GM12878 (cell line): Measurements from ENCODE around the gene KIF14. TPM values are rescaled to one million over a fixed set of nuclear protein-coding genes. Genes with fewer than 3 reads are reported as not detected.

ENCODE experiments used
- ATAC-seq: fragments of 200-7000 bp; cut with Tn5 transposase; 3 replicates; pipeline ENCODE4 v1.9.1; 2020; ENCODE audit warnings: mild to moderate bottlenecking, moderate library complexity
- BruUV-seq: library from RNA; stranded (reverse); fragments of 400-500 nt; replicated peaks from 2 replicates; lab custom pipeline; 2021; lab: Mats Ljungman, UMichigan
- CTCF ChIA-PET: fragments of 300-600 bp; sonication (Branson Sonifier 250); formaldehyde crosslinking; extraction: SDS; loops from one replicate; lab custom pipeline; 2021; ENCODE audit warnings: inconsistent platforms; lab: Yijun Ruan, JAX
- POLR2A ChIA-PET: fragments of 350-600 bp; formaldehyde crosslinking; extraction: SDS; loops from one replicate; lab custom pipeline; 2021; ENCODE audit warnings: inconsistent platforms; lab: Charles Lee
- RAD21 ChIA-PET: fragments of 300-600 bp; sonication (Branson Sonifier 250); formaldehyde crosslinking; loops from one replicate; lab custom pipeline; 2023; ENCODE audit warnings: antibody characterized with exemption; ENCODE audit not compliant: unreplicated experiment; lab: Charles Lee
- SMC1A ChIA-PET: fragments of 300-600 bp; sonication (Branson Sonifier 250); formaldehyde crosslinking; loops from one replicate; lab custom pipeline; 2023; ENCODE audit not compliant: unreplicated experiment, uncharacterized antibody; lab: Charles Lee
- DNase-seq: peaks from one replicate; pipeline ENCODE4 v3.0.0-alpha.2; 2011; ENCODE audit warnings: low read depth, low spot score
- FAIRE-seq: peaks from 3 replicates; lab custom pipeline; 2011; peaks lifted over from hg19 to GRCh38; lab: Jason Lieb, UNC
- H2AFZ ChIP-seq: 2 replicates; pipeline ENCODE4 v1.6.0; 2011; ENCODE audit warnings: low read depth, low read length, control low read depth; ENCODE audit not compliant: control insufficient read depth
- H3K27ac ChIP-seq: 2 replicates; pipeline ENCODE4 v1.5.1; 2011; ENCODE audit warnings: control low read depth; ENCODE audit not compliant: control insufficient read depth, insufficient read depth
- H3K27me3 ChIP-seq, 2 experiments: replicated peaks in 1 of 2; 2 replicates each; pipeline versions ENCODE4 v1.6.0 to v1.6.1; 2011; ENCODE audit warnings: low read length in 1 of 2; ENCODE audit not compliant: control insufficient read depth in 2 of 2, insufficient read depth in 2 of 2
- H3K36me3 ChIP-seq, 2 experiments: 2 replicates each; pipeline ENCODE4 v1.5.1; 2011; ENCODE audit warnings: low read length in 1 of 2; ENCODE audit not compliant: control insufficient read depth in 2 of 2, insufficient read depth in 2 of 2
- H3K4me1 ChIP-seq: 2 replicates; pipeline ENCODE4 v1.6.1; 2011; ENCODE audit warnings: mild to moderate bottlenecking, low read length, moderate library complexity, mixed read lengths; ENCODE audit not compliant: control insufficient read depth, insufficient read depth
- H3K4me2 ChIP-seq: 2 replicates; pipeline ENCODE4 v1.6.0; 2011; ENCODE audit warnings: control low read depth; ENCODE audit not compliant: control insufficient read depth, insufficient read depth
- H3K4me3 ChIP-seq: fragments of 200-600 bp; sonication (generic); 2 replicates; pipeline ENCODE4 v1.5.1; 2016
- H3K79me2 ChIP-seq: 2 replicates; pipeline ENCODE4 v1.6.0; 2011; ENCODE audit warnings: low read length; ENCODE audit not compliant: control insufficient read depth, insufficient read depth
- H3K9ac ChIP-seq: 2 replicates; pipeline ENCODE4 v1.8.0; 2011; ENCODE audit warnings: low read length, control low read depth, mixed read lengths; ENCODE audit not compliant: control insufficient read depth, insufficient read depth
- H3K9me3 ChIP-seq: replicated peaks from 3 replicates; pipeline ENCODE4 v1.5.1; 2011; ENCODE audit warnings: mild to moderate bottlenecking, low read length; ENCODE audit not compliant: control insufficient read depth, insufficient read depth
- H4K20me1 ChIP-seq: 2 replicates; pipeline ENCODE4 v1.6.0; 2011; ENCODE audit not compliant: control insufficient read depth, insufficient read depth
- BHLHE40 ChIP-seq, 2 experiments: fragments of 450-650 bp in 1 of 2; IDR thresholded peaks; 2 replicates each; pipeline ENCODE4 v1.6.1; 2011 to 2017; ENCODE audit warnings: low read depth in 2 of 2, borderline replicate concordance in 1 of 2, improper control_type of control experiment in 1 of 2, low read length in 1 of 2, mild to moderate bottlenecking in 1 of 2
- CBX5 ChIP-seq: sonication (generic); IDR thresholded peaks from 2 replicates; pipeline ENCODE4 v1.6.1; 2016; ENCODE audit warnings: low read depth, moderate library complexity, mild to moderate bottlenecking, inconsistent platforms
- CHD1 ChIP-seq: IDR thresholded peaks from 2 replicates; pipeline ENCODE4 v1.6.1; 2012; ENCODE audit warnings: low read depth, low read length, improper control_type of control experiment
- CHD4 ChIP-seq: fragments of 200-600 bp; sonication (generic); IDR thresholded peaks from 2 replicates; pipeline ENCODE4 v1.6.1; 2016; ENCODE audit warnings: mild to moderate bottlenecking
- CREB1 ChIP-seq: IDR thresholded peaks from 2 replicates; pipeline ENCODE4 v1.6.1; 2012; ENCODE audit warnings: low read depth, mild to moderate bottlenecking, inconsistent platforms
- ESRRA ChIP-seq: IDR thresholded peaks from 2 replicates; pipeline ENCODE4 v1.6.1; 2012; ENCODE audit warnings: mild to moderate bottlenecking, low read length, improper control_type of control experiment
- FOXK2 ChIP-seq: fragments of 450-650 bp; IDR thresholded peaks from 2 replicates; pipeline ENCODE4 v1.6.1; 2017; ENCODE audit warnings: mild to moderate bottlenecking, moderate library complexity
- HSF1 ChIP-seq: fragments of 150-350 bp; IDR thresholded peaks from 2 replicates; pipeline ENCODE4 v1.6.1; 2014; ENCODE audit warnings: mild to moderate bottlenecking, low read depth, low read length
- IRF3 ChIP-seq: fragments of 450-650 bp; IDR thresholded peaks from 2 replicates; pipeline ENCODE4 v1.6.1; 2014; ENCODE audit warnings: mild to moderate bottlenecking
- MEF2A ChIP-seq: IDR thresholded peaks from 2 replicates; pipeline ENCODE4 v1.6.1; 2011; ENCODE audit warnings: low read depth, mild to moderate bottlenecking, low read length, moderate library complexity; ENCODE audit not compliant: insufficient read depth
- MXI1 ChIP-seq: fragments of 150-350 bp; IDR thresholded peaks from 2 replicates; pipeline ENCODE4 v1.6.1; 2011; ENCODE audit warnings: low read depth, mild to moderate bottlenecking, inconsistent platforms, low read length, improper control_type of control experiment
- NFYA ChIP-seq: IDR thresholded peaks from 2 replicates; pipeline ENCODE4 v1.6.1; 2011; ENCODE audit warnings: low read depth, mild to moderate bottlenecking, low read length, improper control_type of control experiment, borderline replicate concordance
- NR2F1 ChIP-seq: fragments of 450-650 bp; conservative IDR thresholded peaks from 2 replicates; pipeline ENCODE4 v1.6.1; 2017; ENCODE audit warnings: mild to moderate bottlenecking
- PBX3 ChIP-seq: IDR thresholded peaks from 2 replicates; pipeline ENCODE4 v1.6.1; 2011; ENCODE audit warnings: mild to moderate bottlenecking, low read depth, low read length, moderate library complexity; ENCODE audit not compliant: insufficient replicate concordance
- POLR2AphosphoS5 ChIP-seq: IDR thresholded peaks from 2 replicates; pipeline ENCODE4 v1.6.1; 2011; ENCODE audit warnings: mild to moderate bottlenecking, low read length, inconsistent platforms
- RAD51 ChIP-seq: fragments of 450-650 bp; IDR thresholded peaks from 2 replicates; pipeline ENCODE4 v1.6.1; 2016; ENCODE audit warnings: moderate library complexity, mild to moderate bottlenecking, inconsistent platforms
- RB1 ChIP-seq: fragments of 450-650 bp; formaldehyde crosslinking; IDR thresholded peaks from 2 replicates; pipeline ENCODE4 v1.6.1; 2017; ENCODE audit warnings: mild to moderate bottlenecking, borderline replicate concordance
- RBBP5 ChIP-seq: fragments of 200-600 bp; sonication (generic); conservative IDR thresholded peaks from 2 replicates; pipeline ENCODE4 v1.6.1; 2016
- SMARCA5 ChIP-seq: fragments of 450-650 bp; IDR thresholded peaks from 2 replicates; pipeline ENCODE4 v1.6.1; 2017; ENCODE audit warnings: mild to moderate bottlenecking
- SMC3 ChIP-seq: IDR thresholded peaks from 2 replicates; pipeline ENCODE4 v1.6.1; 2011; ENCODE audit warnings: low read length, improper control_type of control experiment, borderline replicate concordance
- TARDBP ChIP-seq: IDR thresholded peaks from 2 replicates; pipeline ENCODE4 v1.6.1; 2016; ENCODE audit warnings: borderline replicate concordance
- YBX1 ChIP-seq: fragments of 450-650 bp; IDR thresholded peaks from 2 replicates; pipeline ENCODE4 v1.6.1; 2016; ENCODE audit warnings: antibody characterized with exemption
- ZZZ3 ChIP-seq: IDR thresholded peaks from 2 replicates; pipeline ENCODE4 v1.6.1; 2011; ENCODE audit warnings: low read depth; ENCODE audit not compliant: control insufficient read depth, insufficient read length
- WGBS: methylation state at CpG from one replicate; pipeline ENCODE4 v1.1.6; 2016; ENCODE audit warnings: low lambda C conversion rate; ENCODE audit not compliant: insufficient replicate concordance, insufficient coverage; ENCODE audit errors: missing lambda C conversion rate; 5-methylcytosine and 5-hydroxymethylcytosine counted together
- in situ Hi-C: fragments of 300-500 bp; cut with MboI; formaldehyde crosslinking; loops from 9 replicates; pipeline ENCODE4 v1.14.3; 2018; ENCODE audit warnings: mixed read lengths
- intact Hi-C: fragments of 100-400 bp; cut with micrococcal nuclease; formaldehyde crosslinking; loops from one replicate; pipeline ENCODE4 v1.14.2; 2022; ENCODE audit not compliant: unreplicated experiment
- polyA plus RNA-seq, 11 experiments: library from polyadenylated mRNA; depleted of rRNA in 4 of 11; unstranded in 6 of 11; stranded (reverse) in 5 of 11; fragments of >200 nt; fragmentation: Nextera tagmentation in 4 of 11; fragmentation: Illumina TruSeq in 1 of 11; extraction: Ambion mirVana in 4 of 11; extraction: Trizol in 1 of 11; gene quantifications; 1 replicate in 1 of 11; 2 replicates in 10 of 11; pipeline versions ENCODE4 v1.2.1 to v1.2.3, GENCODE V29; 2011 to 2016; ENCODE audit warnings: inconsistent platforms in 2 of 11, missing spikeins in 2 of 11, low read depth in 1 of 11
- total RNA-seq, 4 experiments: library from RNA; depleted of rRNA in 3 of 4; stranded (reverse); fragments of >200 nt in 3 of 4; fragmentation: Illumina TruSeq in 1 of 4; extraction: Trizol in 1 of 4; gene quantifications; 2 replicates each; pipeline versions ENCODE4 v1.2.1 to v1.2.3, GENCODE V29; 2013 to 2021

The KIF14 gene
- total and polyA plus RNA-seq, 10 of the 15 experiments (the other 5 are each of a cell fraction or from before 2014, with no cell fraction given): 6.8 to 25.5 (median 14.4) TPM

- 0% methylated on average over 1 of the region's 1 CpG for WGBS
- peak; percentile 31 for DNase-seq
- TF ChIP-seq CREB1 (no peak), SMC3 (no peak), POLR2AphosphoS5 (no peak), ESRRA (no peak), RB1 (no peak), CHD1 (no peak), RBBP5 (no peak), NR2F1 (no peak), SMARCA5 (peak; percentile 97), TARDBP (no peak), FOXK2 (no peak), BHLHE40 (IDR thresholded peaks at IDR 0.05; ENCODE audit: borderline replicate concordance in 1 of 2, low read depth in 2 of 2, low read length in 1 of 2) (0 out of 4 replicates have a peak, but pooled peaks of 1 of the 2 experiments have one; percentile 4), HSF1 (no peak), YBX1 (no peak), MXI1 (no peak), RAD51 (no peak), CBX5 (no peak), MEF2A (no peak), PBX3 (no peak), CHD4 (no peak), ZZZ3 (no peak), IRF3 (no peak), NFYA (no peak)
Observed at GRCh38 chr1:200627575-200628222, 7.1 kb upstream of the KIF14 start.

More at GRCh38 chr1:200627575-200628222, 7.1 kb upstream of the KIF14 start:
- H2AFZ ChIP-seq: no peak overlapping the region
- POLR2A ChIA-PET: interaction anchor here (0.5 to 3.8 kb wide), 16 partner anchors 10 to 393 kb away, joined by 3 to 38 read pairs (median 4); partner anchors contain the start of genes CAMSAP2 and DDX59
- peak overlapping the region; percentile 61 for H3K4me3 ChIP-seq
- H3K4me1 ChIP-seq: peaks cover 37% of the 10 kb centered on the region
- peak overlapping the region; percentile 44 for H3K9ac ChIP-seq
- H3K27ac ChIP-seq: peak overlapping the region; percentile 96
- peak; percentile 38 for FAIRE-seq
- peak overlapping the region; percentile 80 for H3K4me2 ChIP-seq
- RAD21 ChIA-PET: interaction anchor here (0.6 to 10.2 kb wide), 31 partner anchors 13 to 390 kb away, joined by 3 to 175 read pairs (median 4); partner anchors contain the start of genes CAMSAP2 and DDX59
- ATAC-seq: peak; percentile 66
- BruUV-seq: TSS peak; percentile 95
- in situ Hi-C loops (no loop called here), intact Hi-C loops (loop anchor here (1.0 to 5.0 kb wide), 4 partner anchors 27 to 345 kb away; no protein-coding TSS in a partner anchor)
- CTCF ChIA-PET: interaction anchor here (0.5 to 9.8 kb wide), 24 partner anchors 9 to 345 kb away, joined by 3 to 280 read pairs (median 4); partner anchors contain the start of genes CAMSAP2 and DDX59
- SMC1A ChIA-PET: interaction anchor here (0.6 to 3.3 kb wide), 35 partner anchors 8 to 894 kb away, joined by 3 to 46 read pairs (median 4); partner anchors contain the start of gene DDX59
- H3K27me3 ChIP-seq: no peaks in the 10 kb centered on the region
- H3K36me3 ChIP-seq: no peaks in the 10 kb centered on the region
- H3K79me2 ChIP-seq: no peaks in the 10 kb centered on the region
- no peaks in the 10 kb centered on the region for H4K20me1 ChIP-seq
- H3K9me3 ChIP-seq: no peaks in the 10 kb centered on the region
